Measurements from ENCODE around the gene FBXL14. TPM values are rescaled to one million over a fixed set of nuclear protein-coding genes. Genes with fewer than 3 reads are reported as not detected.

The FBXL14 gene
- total and polyA plus RNA-seq, 10 donors, result 1.9 to 21.4 (median 18.7) TPM

- no peak for DNase-seq
- Histone ChIP-seq H3K4me3 (no peak overlapping the region), H3K4me1 (no peaks in the 10 kb centered on the region), H3K36me3 (peaks cover 0 to 11% (median 0%) of the 10 kb centered on the region in 6 donors), H3K27me3 (replicated peaks in 1 of 7) (no peaks in the 10 kb centered on the region), H3K27ac (no peak overlapping the region), H3K9me3 (no peaks in the 10 kb centered on the region)
- intact Hi-C loops (cut with DNase I; ENCODE audit: low total_unique reads), result no loop called here
- TF ChIP-seq CTCF (IDR thresholded peaks at IDR 0.05 in 8 of 11, conservative IDR thresholded peaks at IDR 0.05 in 3 of 11) (no peak), POLR2A (IDR thresholded peaks at IDR 0.05) (no peak), POLR2AphosphoS5 (IDR thresholded peaks at IDR 0.05) (no peak)
- WGBS, 5 donors, result 93 to 99% (median 94%) methylated on average over 5 of the region's 5 CpGs
Observed at GRCh38 chr12:1565172-1565571, 29.2 kb downstream of the FBXL14 start.

- Histone ChIP-seq H3K36me3 (peaks cover 0 to 11% (median 0%) of the 10 kb centered on the region in 6 donors), H3K4me1 (no peaks in the 10 kb centered on the region), H3K27me3 (replicated peaks in 1 of 7) (no peaks in the 10 kb centered on the region), H3K4me3 (no peak overlapping the region), H3K27ac (no peak overlapping the region), H3K9me3 (no peaks in the 10 kb centered on the region)
- no peak for DNase-seq
- intact Hi-C loops (cut with DNase I; ENCODE audit: low total_unique reads), result no loop called here
- TF ChIP-seq CTCF (IDR thresholded peaks at IDR 0.05 in 8 of 11, conservative IDR thresholded peaks at IDR 0.05 in 3 of 11), result no peak
- no peak for TF ChIP-seq POLR2A (IDR thresholded peaks at IDR 0.05)
- no peak for TF ChIP-seq POLR2AphosphoS5 (IDR thresholded peaks at IDR 0.05)
- WGBS, 5 donors, result 84 to 90% (median 87%) methylated on average over 2 of the region's 2 CpGs
Observed at GRCh38 chr12:1564067-1564466, 30.3 kb downstream of the FBXL14 start.

- H3K9me3 ChIP-seq, result no peaks in the 10 kb centered on the region
- H3K4me1 ChIP-seq, result no peaks in the 10 kb centered on the region
- intact Hi-C loops (cut with DNase I; ENCODE audit: low total_unique reads), result no loop called here
- H3K4me3 ChIP-seq, result no peak overlapping the region
- TF ChIP-seq POLR2AphosphoS5 (IDR thresholded peaks at IDR 0.05) (no peak), POLR2A (IDR thresholded peaks at IDR 0.05) (no peak), CTCF (IDR thresholded peaks at IDR 0.05 in 8 of 11, conservative IDR thresholded peaks at IDR 0.05 in 3 of 11) (no peak)
- H3K36me3 ChIP-seq, result peaks cover 0 to 11% (median 0%) of the 10 kb centered on the region in 6 donors
- H3K27ac ChIP-seq, result no peak overlapping the region
- H3K27me3 ChIP-seq (replicated peaks in 1 of 7), result no peaks in the 10 kb centered on the region
- no peak for DNase-seq
- WGBS, 5 donors, result 84 to 90% (median 88%) methylated on average over 18 of the region's 18 CpGs
Observed at GRCh38 chr12:1562813-1563407, 31.5 kb downstream of the FBXL14 start.

GRCh38 chr12:1560704-1561103 lies 33.7 kb downstream of the FBXL14 start:
- H3K9me3 ChIP-seq, result no peaks in the 10 kb centered on the region
- H3K27me3 ChIP-seq (replicated peaks in 1 of 7), result no peaks in the 10 kb centered on the region
- H3K27ac ChIP-seq, result no peak overlapping the region
- peaks cover 0 to 9% (median 0%) of the 10 kb centered on the region in 6 donors for H3K36me3 ChIP-seq
- TF ChIP-seq POLR2AphosphoS5 (IDR thresholded peaks at IDR 0.05) (no peak), CTCF (IDR thresholded peaks at IDR 0.05 in 8 of 11, conservative IDR thresholded peaks at IDR 0.05 in 3 of 11) (no peak), POLR2A (IDR thresholded peaks at IDR 0.05) (no peak)
- WGBS, 5 donors, result 80 to 97% (median 93%) methylated on average over 6 of the region's 6 CpGs
- DNase-seq, result no peak
- H3K4me3 ChIP-seq, result no peak overlapping the region
- intact Hi-C loops (cut with DNase I; ENCODE audit: low total_unique reads), result no loop called here
- H3K4me1 ChIP-seq, result no peaks in the 10 kb centered on the region
